Midbrain (tissue), 1 donor: ENCODE measurements around the gene TBL3.
"Not testable (repeated sequence)": the region's sequence is repeated elsewhere in the genome, so short reads cannot be mapped to it uniquely, and the experiment has no call there.

ENCODE experiments used
- DNase-seq: peaks from one replicate; lab custom pipeline; 2025; lab: John Stamatoyannopoulos, UW

TBL3 gene

DNA sequence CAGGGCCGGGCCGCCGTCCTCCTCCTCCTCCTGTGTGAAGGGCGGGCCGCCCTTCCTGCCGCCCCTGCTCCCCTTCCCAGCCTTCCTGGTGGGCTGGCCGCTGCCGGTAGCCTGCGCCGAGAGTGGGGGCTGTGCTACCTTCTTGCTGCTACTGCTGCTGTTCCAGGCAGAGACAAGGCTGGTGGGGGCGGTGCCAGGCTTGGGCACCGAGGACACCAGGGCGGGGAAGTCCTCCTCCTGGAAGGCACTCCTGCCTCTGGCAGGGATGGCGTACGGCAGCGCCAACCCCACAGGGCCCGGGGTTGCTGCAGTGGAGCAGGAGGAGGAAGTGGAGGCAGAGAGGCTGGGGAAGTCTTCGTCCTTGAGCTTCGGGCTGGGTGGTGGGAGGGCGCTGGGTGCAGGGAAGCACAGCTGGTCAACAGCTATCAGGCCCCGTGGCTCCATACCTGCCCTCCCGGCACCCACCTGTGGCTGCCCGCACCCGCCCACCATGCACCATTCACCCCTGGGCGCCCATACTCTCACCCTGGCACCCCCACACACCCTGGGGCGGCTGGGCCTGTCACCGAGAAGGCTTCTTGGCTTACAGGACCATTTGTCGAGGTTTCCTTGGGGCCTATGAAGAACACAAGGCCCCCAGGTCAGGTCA is 28.1 kb downstream of the TBL3 start:
- DNase-seq = no peak

DNA sequence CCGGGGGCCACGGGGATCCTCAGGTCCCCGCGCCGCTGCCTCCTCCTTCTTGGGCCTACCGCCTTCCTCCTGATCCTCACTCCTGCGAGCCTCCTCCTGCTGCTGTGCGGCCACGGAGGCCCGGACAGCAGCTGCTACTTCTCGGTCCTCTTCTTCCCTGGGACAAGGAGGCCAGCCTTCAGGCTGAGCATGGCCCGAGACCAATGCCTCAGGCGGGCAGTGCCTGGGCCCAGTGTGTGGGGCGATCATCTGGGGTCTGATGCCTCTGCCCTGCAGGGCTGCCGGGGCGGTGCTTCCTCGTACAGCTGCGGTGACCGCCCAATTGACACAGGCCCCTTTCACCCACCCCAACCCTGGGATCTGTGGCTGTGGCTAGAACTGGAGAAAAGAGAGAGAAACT is 29.2 kb downstream of the TBL3 start:
- no peak for DNase-seq

DNA sequence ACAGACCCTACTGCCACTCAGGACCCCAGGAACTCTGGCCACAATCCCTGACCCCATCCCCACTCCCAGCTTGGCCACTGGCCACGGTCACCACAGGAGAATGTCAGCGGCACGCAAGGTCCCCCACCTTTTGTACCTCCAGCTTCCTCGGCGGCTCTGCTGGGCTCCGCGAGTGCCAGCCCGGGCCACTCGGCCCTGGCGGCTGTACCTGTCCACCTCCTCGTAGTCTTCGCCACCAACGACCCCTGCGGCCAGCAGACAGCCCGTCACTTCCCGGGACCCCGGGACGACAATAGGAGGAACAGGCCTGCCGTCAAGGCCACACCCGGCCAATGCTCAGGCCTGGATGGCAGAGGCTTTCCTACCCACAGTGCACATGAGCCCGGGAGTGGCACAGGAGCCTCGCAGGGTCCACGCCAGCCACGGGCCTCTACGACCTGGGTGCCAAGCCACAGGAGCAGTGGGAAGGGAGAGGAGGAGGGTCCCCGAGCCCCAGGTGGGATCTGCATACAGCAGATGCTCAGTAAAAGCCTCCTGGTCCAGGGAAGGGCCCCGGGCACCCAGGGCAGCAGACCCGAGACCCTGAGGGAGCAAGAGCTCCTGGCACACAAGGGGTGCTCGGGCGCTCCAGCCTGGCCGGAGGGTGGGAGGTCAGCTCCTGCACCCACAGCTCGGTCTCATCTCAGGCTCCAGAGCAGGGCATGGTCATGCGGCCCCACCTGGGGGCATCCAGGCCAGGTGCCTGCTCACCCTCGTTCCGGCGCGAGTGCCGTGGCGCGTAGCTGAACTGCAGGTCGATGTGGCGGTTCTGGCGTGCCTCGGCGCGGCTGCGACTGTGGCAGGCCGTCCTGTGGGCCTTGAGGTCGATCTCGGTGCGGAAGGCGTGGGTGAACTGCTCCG is 29.9 kb downstream of the TBL3 start:
- no peak for DNase-seq

DNA sequence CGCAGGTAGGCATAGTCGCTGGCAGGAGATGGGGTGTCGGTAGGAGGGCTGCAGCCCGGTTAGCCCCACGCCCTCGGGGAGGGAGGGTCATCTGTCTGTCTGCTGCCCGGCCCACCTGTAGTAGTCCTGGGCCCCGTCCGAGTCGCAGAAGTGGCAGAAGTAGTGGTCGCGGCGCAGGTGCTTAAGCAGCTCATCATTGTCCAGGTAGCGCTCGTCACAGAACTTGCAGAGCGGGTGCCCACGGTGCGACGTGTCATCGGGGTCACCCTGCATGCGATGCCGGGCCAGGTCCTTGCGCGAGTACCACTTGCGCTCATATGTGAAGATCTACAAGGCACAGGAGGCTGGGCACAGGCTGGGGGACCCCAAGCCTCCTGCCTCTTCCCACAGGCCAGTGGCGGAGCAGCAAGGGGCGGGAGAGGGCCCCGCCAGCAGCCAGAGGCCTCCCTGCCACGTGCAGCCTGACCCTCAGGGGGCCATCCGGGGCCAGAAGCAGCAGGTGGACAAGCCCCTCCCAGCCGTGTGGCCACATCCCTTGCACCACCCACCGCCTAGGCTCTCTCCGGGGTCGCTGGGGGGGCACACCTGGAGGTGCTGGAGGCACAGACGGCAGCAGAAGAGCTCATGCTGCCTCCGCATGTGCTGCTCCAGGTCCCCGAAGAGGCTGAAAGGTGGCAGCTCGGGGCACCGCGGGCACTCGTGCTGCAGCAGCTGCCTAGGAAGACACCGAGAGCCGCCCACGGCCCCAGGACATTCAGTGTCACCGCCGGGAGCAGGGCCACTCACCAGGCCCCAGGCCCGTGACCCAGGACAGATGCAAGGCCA is 30.8 kb downstream of the TBL3 start:
- DNase-seq = no peak

DNA sequence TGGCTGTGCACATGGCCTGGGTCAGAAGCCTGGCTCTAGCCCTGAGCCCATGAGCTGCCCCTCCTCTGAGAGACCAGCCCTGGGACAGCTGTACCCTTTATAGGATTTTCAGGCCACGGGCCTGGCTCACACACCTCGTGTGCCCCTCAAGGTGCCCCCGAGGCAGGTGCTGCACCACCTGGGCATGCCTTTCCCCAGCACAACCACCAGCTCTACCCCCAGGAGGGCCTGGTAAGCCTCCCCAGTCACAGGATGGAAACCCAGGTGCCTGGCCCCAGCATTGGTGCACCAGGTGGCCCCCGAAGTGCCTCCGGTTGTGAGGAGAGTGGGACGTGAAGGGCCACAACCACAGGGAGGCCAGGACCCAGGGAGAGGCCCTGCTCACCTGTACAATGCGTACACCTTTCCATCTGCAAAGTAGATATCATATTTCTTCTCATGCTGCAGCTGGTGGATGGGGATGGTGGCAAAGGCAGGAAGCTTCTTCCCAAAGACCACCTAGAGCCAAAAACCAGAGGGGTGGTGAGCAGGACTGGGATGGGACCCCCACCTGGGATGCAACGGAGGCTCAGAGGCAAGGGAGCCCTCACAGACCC is 31.5 kb downstream of the TBL3 start:
- no peak for DNase-seq

DNA sequence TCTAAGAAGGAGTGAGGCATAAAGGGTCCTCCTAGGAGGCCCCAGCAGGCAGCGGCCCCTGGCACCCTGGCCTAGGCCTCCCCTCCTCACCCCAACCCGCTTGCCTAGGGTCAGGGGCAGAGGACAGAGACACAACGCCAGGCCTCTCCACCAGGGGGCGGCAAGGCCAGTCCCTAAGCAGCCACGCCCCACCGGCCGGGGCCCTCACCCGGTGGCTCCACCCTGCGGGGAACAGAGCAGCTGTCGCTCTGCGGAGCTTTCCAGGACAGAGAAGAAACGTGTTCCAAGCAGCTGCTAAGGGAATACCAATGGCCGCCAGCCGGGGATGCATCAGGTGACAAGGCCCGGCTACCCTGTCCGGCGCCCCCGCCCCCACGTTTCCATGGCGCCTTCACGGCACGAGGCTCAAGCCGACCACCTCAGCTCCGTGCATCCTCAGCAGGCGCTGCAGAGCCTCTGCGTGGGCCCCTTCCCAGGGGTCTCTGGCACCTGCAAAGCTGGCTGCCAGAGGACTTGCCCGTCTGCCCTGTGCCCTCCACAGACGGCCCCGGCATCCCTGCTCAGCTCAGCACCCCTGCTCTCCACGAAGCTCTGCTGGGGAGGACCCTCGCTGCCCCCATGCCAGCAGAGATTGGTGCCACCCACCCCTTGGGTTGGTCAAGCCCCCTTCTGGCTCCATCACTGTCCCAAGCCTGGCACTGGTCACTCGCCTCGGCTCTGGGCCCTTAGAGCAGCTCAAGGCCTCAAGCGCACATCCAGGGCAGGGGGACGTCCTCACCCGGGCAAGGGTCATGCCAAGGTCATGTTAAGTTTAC is 32.2 kb downstream of the TBL3 start:
- DNase-seq = peak; percentile 70

DNA sequence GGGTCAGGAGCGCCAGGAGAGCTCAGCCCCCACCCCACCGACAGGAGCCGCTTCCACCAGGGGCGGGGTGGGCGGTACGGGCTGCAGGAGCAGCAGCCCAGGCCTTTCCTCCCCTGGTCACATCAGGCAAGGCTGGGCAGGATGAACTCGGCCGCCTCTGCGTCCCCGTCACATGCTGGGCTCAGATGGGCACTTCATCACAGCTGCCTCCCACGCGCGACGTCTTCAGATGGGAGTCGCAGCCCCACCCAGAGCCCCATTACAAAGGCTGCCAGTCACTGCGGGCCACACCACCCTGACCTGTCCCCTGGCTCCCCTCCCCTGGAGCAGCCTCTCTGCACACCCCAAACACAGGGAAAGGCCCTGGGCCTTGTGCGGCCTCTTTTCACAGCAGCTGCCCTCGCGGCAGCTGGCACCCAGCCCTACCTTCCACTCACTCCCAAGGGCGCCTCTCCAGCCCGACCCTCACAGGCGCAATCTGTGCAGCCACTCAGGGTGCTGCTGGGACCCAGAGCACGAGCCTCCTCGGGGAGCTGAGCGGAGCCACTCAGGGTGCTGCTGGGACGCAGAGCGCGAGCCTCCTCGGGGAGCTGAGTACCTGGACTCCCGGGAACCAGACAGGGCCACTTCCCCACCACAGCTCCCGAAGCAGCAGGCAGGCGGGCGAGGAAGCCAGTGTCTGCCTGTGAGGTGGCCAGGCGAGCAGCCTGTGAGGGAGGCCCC is 33.1 kb downstream of the TBL3 start:
- no peak for DNase-seq

DNA sequence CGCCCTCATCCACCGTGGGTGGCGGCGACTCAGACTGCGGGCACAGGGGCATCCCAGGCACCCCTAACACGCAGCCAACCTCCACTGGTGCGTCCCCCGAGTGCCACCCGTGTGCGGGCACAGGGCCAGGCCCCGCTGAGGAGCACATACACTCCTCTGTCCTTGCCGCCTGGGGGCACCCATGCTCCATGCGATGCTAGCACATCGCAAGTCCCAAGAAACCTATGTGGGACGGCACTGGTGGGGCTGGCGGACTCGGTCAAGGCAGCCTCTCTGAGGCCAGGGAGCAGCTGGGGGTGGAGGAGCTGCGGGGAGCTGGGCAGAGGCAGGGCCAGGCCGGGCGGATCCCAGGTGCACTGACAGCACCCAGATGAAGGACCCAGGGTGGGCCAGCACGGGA is 33.8 kb downstream of the TBL3 start:
- no peak for DNase-seq

DNA sequence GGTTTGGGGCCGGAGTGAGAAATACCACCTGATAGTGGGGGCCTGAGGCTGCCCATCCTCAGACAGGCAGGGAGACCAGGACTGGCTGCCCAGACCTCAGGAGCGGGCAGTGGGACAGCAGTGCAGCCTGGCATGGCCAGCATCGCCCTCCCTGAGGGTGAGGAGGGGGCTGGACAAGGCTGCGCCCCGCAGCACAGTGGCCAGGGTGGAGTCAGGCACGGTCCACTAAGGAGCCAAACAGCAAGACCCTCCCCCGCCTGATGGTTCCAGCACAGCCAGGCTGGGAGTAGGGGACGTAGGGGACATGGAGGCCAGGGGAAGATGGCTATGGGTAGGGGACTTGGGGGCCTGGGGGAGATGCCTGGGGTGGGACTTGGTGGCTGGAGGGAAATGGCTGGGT is 34.5 kb downstream of the TBL3 start:
- no peak for DNase-seq

DNA sequence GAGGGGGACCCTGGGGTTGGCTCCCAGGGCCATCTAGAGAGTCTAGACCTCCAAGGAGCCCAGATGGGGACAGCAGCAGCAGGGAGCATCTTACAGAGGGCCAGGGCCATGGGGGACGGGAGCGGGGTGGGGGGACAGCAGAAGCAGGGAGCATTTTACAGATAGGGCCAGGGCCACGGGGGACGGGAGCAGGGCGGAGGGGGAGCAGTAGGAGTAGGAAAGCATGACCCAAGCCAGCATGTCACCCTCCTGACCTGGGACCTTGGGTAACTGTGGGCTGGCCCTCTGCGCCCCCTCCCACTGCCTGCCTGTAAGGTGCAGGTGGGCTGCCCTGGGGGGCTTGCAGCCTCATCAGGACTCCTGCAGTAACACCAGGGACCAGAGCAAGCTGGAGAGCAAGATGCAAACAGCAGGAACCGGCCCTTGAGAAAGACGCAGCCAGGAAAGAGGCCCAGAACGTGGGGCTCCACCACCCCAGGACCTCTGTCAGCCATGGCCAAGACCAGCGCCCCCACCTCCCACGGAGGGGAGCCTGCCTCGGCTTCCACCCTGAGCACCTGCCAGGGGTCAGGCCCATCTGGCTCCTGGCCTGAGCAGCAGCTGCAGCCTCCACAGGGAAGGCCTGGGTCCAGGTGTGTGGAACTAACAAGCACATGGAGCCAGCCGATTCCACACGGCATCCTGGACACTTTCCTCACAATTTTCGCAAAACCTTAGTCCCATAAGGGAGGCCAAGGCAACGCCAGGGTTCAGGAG is 35.4 kb downstream of the TBL3 start:
- DNase-seq = no peak

DNA sequence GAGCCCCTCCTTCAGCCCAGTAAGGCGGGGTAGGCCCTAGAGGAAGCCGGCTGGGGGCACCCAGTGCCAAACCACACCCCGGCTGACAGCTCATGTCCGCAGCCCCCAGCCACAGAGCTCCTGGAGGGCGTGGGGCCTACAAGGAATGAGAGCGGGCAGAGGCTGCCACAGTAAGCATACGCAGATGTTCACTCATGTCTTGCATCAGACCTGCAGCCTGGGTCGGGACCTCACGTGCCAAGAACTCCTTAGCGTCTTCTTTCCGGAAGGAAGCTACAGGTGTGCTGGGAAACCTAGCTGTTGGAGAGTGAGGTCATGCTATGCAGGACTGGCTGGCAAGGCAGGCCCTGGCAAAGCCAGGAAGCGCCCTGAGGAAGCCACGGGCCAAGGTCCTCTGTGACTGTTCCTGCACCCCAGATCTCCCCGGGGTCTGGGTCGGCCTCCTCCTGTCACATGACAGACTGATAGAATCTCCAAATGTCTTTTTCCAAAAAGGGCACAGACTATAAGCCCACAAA is 36.2 kb downstream of the TBL3 start:
- DNase-seq = no peak

DNA sequence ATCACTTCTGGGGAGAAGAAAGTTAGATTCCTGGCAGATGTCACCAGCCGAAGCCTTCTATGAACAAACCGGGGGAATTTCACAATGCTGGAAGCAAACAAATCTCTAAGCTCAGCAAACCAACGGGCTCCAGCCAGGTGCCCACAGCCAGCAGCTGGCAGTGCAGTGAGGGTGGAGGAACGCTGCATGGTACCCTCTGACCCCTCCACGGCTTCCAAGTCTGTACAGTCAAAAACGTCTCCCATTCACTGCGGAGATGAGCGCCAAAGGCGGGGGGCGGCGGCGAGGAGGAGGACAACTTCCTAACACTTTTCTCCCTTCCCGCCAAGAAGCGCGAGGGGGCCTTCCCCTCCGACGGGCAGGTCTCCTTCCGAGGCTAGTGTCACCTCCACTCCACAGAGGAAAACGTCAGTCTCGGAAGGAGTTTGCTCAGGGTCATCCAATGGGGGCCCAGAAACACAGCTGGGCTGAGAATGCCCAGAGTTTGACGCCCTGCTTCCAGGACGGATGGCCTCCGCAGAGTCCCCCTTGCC is 36.8 kb downstream of the TBL3 start:
- no peak for DNase-seq

DNA sequence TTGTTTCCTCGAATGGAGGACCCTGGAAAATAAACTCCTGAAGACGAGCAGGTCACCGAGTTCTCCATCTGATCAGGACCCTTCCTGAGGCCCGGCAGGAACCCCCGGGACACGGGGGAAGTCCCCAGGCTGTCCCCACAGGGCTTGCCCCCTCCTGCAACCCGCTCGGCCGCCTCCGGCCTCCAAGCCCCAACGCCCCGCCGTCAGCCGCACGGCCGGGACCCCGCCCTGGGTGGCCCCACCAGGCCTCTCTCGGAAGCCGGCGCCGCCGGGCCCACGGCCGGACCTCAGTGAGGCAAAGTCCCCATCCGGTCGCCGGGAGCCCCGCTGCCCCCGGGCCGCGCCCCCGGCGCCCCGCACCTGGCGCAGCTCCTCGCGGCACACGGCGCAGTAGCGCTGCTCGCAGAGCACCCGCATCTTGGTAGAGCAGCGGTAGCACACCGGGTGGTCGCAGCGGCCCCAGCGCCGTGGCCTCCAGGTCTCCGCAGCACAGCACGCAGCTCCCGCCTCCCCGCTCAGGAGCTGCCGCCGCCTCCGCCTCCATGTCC is 37.4 kb downstream of the TBL3 start:
- DNase-seq = no peak

DNA sequence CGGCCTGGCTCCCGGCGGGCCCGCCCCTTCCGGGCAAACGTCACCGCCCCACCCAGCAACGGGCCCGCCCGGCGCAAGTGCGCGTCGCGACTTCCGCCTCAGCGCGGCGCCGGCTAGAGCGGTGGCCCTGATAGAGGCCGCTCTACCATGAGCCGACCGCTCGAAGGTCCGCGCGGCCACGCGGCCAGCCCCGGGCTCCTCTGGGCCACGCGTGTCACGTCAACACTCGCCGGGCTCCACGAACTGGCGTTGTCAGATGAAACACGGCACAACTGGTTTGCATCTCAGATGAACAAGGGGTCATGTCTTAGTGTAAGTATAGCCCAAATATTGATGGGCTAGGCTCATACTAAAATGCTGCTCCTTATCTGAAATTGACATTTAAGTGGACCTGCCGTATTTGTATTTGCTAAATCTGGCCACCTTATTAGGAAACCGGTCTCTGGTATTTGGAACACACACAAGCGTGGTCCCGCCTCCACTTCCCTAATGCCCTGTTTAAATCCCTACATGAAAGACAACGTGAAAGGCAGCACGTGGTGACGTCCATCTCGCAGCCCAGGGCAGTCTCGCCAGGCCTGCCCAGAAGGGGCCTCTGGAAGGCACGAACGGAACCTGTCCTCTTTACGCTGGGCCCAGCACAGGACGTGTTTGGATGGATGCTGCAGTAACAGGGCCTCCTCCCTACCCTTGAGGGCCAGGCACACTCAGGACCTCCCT is 38.1 kb downstream of the TBL3 start, which contains the start of gene ZNF598:
ZNF598 (minus strand) TSS at position 31 of the 720 bp plus-strand sequence.
- DNase-seq = peak; percentile 90

DNA sequence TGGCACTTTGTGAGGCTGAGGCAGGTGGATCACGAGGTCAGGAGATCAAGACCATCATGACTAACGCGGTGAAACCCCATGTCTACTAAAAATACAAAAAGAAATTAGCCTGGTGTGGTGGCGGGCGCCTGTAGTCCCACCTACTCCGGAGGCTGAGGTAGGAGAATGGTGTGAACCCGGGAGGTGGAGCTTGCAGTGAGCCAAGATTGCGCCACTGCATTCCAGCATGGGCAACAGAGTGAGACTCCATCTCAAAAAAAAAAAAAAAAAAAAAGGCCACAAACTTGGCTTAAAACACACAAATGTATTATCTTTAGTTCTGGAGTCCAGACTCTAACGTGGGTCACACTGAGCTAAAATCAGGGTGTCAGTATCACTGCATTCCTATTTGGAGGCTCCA is 39.9 kb downstream of the TBL3 start:
- not testable (repeated sequence) for DNase-seq

DNA sequence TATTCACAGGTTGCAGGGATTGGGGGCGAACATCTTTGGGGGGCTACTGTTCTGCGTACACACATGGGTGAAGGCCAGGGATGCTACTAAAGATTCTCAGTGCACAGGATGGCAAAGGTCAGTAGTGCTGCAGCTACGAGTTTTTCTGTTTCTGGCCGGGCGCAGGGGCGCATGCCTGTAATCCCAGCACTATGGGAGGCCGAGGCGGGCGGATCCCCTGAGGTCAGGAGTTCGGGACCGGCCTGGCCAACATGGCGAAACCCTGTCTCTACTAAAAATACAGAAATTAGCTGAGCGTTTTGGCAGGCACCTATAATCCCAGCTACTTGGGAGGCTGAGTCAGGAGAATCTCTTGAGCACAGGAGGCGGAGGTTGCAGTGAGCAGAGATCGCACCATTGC is 41.7 kb downstream of the TBL3 start:
- no peak for DNase-seq

DNA sequence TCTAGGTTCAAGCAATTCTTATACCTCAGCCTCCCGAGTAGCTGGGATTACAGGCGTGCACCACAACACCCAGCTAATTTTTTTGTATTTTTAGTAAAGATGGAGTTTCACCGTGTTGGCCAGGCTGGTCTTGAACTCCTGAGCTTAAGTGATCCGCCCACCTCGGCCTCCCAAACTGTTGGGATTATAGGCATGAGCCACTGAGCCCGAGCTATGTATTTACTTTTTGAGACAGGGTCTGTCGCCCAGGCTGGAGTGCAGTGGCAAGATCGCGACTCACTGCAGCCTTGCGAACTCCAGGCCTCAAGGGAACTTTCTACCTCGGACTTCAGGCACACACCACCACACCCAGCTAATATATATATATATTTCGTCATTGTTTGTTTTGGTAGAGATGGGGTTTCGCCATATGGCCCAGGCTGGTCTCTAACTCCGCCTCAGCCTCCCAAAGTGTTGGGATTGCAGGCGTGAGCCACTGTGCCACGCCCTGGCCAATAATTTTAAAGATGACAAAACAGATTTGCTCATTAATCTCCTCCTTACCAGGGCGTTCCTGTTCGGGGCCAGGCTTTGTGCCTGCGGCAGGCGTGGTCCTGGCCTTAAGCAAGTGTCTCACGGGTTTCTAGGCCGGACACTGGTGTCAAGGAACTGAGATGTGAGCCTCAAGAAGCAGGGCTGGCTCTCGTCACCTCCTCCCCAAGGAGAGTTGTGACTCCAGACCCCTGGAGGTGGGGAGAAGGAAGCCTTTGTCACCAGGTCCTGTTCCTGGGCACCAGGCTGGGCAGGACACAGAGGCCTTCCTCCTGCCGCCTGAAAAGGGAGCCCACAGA is 43.5 kb downstream of the TBL3 start:
- no peak for DNase-seq

DNA sequence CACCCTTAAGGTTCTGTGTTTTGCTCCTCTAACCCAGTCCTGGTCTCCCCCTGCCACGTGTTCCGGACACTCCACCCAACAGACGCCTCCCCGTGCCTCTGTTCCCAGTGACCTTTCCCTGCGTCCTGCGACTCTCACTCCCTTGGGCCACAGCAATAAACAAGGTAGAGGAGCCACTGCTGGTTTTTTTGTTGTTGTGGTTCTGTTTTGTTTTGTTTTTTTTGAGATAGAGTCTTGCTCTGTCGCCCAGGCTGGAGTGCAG is 44.0 kb downstream of the TBL3 start:
- DNase-seq = no peak
